Ammon's horn (tissue), 1 donor: ENCODE data around the gene SLIT3.

Experiments
- DNase-seq: peaks from one replicate; pipeline ENCODE4 v3.0.0-alpha.2; 2016; ENCODE audit warnings: low spot score

Gene SLIT3

GRCh38 chr5:168961681-168962080 lies 339.3 kb downstream of the SLIT3 start:
- no peak for DNase-seq

DNA sequence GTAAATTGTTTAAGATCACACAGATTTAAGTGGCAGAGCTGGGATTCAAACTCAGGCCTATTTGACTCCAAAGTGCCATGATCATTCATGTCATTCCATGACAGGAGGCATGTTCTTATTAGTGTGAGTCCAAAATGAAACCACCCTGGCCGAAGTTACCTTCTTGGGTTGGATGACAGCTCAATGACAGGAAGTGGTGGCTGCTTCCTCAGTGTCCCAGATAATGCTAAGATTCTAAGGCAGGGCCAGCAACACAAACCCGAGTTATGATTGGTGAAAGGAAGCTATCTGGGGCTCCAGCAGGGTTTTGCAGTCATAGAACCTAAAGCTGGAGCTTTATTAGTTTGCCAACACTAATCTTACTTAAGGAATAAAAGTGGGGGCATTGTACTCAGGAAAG lies 340.4 kb downstream of the SLIT3 start:
- DNase-seq, result no peak

- DNase-seq, result no peak
These were observed 347.6 kb downstream of the SLIT3 start for GRCh38 chr5:168953351-168953750.

DNA sequence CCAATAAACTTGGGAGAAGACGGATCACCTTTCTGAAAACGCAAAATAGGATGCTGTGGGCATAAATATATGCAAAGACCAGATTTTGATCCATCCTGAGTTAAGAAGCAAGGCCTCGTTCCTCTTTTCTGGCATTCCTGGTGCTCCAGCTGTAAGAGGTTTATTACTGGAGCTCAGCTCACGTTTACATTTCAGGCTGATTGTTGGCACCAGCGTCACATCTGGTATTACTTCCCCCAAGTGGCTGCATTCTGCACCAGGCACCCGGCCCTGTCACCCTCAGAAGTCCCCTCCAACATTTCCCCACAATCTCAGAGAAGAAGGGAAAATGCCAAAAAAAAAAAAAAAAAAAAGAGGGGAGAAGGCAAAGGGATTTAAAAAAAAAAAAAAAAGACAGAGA lies 348.7 kb downstream of the SLIT3 start:
- DNase-seq, result no peak

DNA sequence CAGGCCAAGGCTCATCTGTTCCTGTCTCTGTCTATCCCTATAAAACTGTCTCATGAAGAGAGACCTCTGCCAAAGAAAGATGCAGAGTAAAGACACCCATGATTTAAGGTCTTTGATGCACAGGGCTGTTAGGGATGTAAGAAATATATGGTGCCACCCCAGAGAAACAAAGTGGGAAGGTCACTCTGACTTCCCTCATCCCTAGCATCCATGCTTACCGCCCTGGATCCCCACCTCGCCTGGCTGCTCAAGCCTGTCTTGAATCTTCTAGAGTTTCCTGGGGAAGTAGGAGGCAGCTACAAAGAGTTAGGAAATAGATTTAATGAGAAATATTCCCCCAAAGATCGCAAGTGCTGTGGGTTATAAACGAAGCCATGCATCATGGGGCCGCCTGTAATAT lies 349.2 kb downstream of the SLIT3 start:
- no peak for DNase-seq

GRCh38 chr5:168951356-168951755 lies 349.6 kb downstream of the SLIT3 start:
- no peak for DNase-seq

DNA sequence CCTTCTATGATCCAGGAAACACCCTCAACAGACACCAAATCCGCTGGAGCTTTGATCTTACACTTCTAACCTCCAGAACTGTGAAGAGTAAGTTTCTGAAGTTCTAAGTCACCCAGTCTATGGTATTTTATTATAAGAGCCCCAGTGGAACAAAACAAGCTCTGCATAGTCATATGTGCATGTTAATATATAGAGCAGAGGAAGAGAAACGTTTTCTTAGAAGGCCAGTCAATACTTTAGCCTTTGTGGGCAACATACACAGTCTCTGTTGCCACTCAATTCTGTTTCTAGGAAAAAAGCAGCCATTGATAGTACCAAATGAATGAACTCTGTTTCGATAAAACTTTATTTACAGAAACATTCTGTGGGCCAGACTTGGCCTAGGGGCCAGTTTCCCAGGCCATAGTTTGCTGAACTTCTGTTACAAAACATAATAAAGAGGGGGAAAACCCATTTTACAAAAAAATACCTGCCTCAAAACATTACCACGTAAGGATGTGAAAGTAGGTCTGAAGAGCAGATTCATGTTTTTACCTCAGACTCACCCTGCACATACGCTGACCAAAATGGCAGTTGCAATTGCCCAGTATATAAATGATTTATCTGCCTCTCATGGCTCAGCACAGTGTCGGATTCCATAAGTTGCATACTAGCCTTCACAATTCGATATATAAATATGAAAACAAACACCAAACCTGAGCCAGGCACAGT lies 350.5 kb downstream of the SLIT3 start:
- DNase-seq, result no peak

- no peak for DNase-seq
These were observed 352.2 kb downstream of the SLIT3 start for GRCh38 chr5:168948746-168949145.

DNA sequence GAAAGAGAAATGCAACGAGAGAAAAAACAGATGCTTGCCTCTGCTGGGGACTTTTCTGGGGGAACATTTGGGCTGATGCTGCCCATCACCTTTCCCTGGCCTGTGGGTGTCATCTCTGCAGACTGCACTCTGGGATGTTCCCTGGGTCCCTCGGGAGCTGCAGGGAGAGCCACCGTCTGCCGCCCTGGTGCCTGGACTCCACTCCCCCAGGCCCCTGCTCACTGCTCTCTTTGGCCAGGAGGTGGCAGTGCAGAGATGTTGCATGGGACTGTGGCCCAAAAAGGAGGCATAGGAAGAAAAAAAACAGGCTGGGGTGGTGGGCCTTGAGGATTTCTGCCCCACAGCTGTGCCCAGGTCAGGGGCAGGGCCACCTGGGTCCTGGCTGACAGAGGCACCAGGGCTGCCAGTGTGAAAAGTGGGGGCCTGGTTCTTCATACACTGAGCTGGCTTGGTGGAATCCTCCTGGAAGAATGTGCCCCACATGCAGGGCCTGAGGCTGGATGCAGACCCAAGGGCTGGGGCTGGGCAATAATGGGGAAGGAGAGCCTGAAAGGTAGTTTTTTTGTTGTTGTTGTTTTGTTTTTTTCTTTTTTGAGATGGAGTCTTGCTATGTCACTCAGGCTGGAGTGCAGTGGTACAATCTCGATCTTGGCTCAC lies 353.6 kb downstream of the SLIT3 start:
- peak; percentile 31 for DNase-seq

DNA sequence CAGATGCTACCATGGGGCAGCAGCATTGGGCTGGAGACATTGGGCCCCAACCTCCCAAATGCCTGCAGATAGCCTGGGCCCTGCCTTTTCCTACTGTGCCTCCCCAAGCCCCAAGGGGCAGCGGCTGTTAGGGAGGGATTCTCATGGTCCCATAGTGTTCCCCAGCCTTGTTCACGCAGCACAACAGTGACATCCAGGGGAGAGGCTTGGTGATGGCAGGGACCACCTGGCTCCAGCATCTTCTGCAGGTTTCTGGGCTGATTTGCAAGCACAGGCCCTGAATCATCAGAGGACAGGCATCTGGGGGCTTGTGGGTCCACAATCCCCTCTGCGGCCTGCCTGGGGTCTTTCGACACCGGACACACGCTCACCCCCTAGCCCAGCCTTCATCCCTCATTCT lies 354.6 kb downstream of the SLIT3 start:
- peak; percentile 16 for DNase-seq

- no peak for DNase-seq
These were observed 356.9 kb downstream of the SLIT3 start for GRCh38 chr5:168944004-168944403.

DNA sequence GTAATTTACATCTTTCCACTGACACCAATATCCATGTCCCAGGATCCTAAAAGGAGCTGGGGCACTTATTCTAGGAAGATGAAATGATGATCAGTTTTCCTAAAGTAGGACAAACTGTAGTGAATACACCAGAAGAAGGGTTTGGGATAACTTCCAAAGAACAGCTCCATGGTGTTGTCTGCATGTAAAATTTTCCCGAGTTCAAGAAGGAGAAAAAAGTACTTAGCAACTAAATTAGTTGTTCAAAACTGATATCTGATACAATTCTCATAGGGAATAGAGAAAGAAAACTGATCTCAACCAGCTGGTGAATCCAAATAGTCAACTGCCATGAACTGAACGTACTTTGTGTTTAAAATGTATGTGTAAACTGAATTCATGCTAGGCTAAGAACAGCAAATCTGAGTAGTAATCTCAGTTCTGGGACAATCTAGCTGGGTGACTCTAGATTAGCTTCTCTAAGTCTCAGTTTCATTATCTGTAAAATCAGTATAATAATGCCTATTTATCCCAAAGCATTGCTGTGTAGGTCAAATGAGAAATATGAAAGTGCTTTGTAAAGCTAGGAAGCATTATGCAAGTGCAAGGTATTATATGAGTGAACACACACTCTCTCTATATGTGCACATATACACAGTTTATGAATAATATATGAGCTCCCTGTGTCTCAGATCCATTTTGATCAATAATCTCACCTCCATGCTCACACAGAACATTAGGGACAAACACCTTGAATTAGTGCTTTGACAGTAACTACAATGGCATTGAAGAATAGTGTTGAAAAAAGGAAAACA lies 357.7 kb downstream of the SLIT3 start:
- DNase-seq, result no peak

DNA sequence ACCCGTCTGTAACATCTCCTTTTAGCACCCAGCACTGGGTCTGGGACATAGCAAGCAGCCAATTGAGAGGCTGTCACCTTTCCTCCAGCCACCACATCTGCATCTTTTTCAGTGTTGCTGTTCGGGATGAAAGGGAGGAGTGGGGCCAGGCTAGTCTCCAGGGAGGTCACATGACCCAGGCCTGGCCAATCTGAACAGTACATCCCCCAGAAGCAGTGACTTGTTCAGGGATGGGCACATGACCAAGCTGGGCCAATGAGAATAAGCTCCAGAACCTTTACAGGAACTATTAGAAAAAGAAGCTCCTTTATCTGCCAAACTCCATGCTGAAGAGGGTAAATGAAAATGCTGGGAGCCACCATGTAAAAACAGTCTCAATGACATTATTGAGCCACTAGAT lies 359.0 kb downstream of the SLIT3 start:
- no peak for DNase-seq

DNA sequence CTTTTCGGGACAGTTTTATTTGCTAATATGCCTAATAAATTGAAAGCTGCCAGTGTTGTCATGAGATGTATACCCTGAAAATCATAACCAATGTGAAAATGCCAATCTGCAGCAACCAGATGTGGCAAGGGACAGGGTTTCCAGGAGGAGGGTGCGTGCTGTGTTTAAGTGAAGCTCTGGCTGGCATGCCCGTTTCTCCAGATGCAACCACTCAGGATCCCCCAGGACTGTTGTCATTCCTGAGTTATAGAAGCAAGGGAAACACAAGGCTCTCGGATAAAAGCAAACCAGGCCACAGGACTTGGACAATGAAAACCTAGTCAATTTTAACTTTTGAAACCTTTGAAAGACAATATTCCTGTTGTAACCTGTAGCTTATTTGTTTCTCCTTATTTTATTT lies 360.2 kb downstream of the SLIT3 start:
- DNase-seq, result no peak

DNA sequence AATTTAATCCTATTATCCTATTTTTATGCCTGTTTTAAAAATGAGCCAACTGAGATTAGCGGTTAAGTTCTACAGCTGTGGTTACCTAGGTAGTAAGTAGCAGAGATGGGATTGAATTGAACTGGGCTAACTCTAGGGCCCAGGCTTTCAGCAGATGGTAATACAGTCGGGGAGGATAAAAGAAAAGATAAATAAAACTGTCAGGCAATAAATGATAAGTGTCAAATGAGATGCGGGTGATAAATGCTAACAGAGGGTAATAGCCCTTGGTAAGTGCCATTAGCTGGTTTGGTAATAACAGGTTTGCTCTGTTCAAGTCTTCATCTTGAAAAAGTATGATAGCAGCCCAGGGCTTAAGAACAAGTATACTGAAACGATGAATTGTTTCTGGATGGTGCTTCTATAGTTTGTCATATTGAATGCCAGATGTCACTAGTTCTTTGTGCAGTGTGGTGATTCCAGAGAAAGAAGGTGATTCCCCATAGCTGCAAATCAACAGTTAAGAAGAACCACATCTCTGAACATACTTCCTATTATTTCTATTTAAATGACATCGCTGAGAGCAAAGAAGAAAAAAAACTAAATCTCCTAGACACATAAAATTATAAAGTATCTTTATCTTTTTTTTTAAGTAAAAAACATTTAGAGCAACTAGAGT lies 360.9 kb downstream of the SLIT3 start:
- no peak for DNase-seq

- no peak for DNase-seq
These were observed 361.7 kb downstream of the SLIT3 start for GRCh38 chr5:168939156-168939800.

- no peak for DNase-seq
These were observed 364.4 kb downstream of the SLIT3 start for GRCh38 chr5:168936511-168936910.

GRCh38 chr5:168935183-168935582 lies 365.8 kb downstream of the SLIT3 start:
- DNase-seq, result no peak

- no peak for DNase-seq
These were observed 366.8 kb downstream of the SLIT3 start for GRCh38 chr5:168934169-168934568.

GRCh38 chr5:168932400-168933189 lies 368.3 kb downstream of the SLIT3 start:
- DNase-seq, result no peak

DNA sequence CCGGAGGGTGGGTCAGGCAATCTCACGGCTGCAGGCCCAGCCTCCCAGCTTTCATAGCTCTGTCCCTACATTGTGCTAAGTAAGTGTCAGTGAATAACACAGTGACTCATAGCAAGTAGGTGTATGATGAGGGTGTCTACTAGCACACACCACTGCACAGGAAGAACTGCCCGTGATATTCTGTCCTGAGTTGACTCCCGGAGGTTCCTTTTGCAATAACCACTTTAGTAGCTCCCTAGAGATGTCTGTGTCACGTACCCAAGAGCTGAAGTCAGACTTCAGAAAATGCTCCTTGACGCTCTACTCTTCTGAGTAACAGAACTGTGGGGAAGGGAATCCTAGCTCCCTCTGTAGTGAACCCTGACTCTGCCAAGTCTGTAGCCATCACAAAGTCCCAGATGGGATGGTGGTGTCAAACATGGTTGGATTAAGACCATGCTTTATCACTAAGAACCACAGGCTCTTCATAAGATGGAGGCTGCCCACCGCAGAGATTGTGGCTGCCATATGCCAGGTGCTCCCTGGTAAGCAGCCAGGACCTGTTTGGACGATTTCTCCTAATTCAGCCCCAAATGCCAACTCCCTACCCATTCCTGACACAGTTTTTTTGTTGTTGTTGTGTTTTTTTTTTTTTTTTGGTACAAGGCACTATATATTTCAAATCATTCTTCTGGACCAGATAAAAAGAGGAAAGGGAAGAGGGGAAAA lies 369.1 kb downstream of the SLIT3 start:
- DNase-seq, result peak; percentile 21
